ENCODE data around the gene CATSPER2.
"Not testable (repeated sequence)": the region's sequence is repeated elsewhere in the genome, so short reads cannot be mapped to it uniquely, and the experiment has no call there.

Gene CATSPER2

GRCh38 chr15:43648649-43649429 is at the start of gene CATSPER2:
CATSPER2 (minus strand) TSS chr15:43648844; CDS start chr15:43648061, 783 bp downstream.
- no peak for DNase-seq

- DNase-seq, result not testable (repeated sequence)
Observed at GRCh38 chr15:43693148-43694022, 44.7 kb upstream of the CATSPER2 start, which contains the start of gene CKMT1A. CKMT1A (plus strand) TSS chr15:43693859; CDS start chr15:43694051, 192 bp downstream.

- DNase-seq, result not testable (repeated sequence)
Observed at GRCh38 chr15:43692679-43693078, 44.0 kb upstream of the CATSPER2 start.

- DNase-seq, result not testable (repeated sequence)
Observed at GRCh38 chr15:43689604-43690301, 41.1 kb upstream of the CATSPER2 start.

- not testable (repeated sequence) for DNase-seq
Observed at GRCh38 chr15:43674175-43674574, 25.5 kb upstream of the CATSPER2 start.

GRCh38 chr15:43666177-43666576 is 17.5 kb upstream of the CATSPER2 start:
- not testable (repeated sequence) for DNase-seq

GRCh38 chr15:43663333-43663732 is 14.7 kb upstream of the CATSPER2 start:
- not testable (repeated sequence) for DNase-seq

- DNase-seq, result not testable (repeated sequence)
Observed at GRCh38 chr15:43662293-43662692, 13.6 kb upstream of the CATSPER2 start.

- DNase-seq, result not testable (repeated sequence)
Observed at GRCh38 chr15:43659727-43660126, 11.1 kb upstream of the CATSPER2 start.

GRCh38 chr15:43649430-43649926 is 834 bp upstream of the CATSPER2 start:
- DNase-seq, result not testable (repeated sequence)

- not testable (repeated sequence) for DNase-seq
Observed at GRCh38 chr15:43638464-43639204, 10.0 kb downstream of the CATSPER2 start.

- not testable (repeated sequence) for DNase-seq
Observed at GRCh38 chr15:43626937-43627336, 21.7 kb downstream of the CATSPER2 start.

- DNase-seq, result no peak
Observed at GRCh38 chr15:43625106-43625505, 23.5 kb downstream of the CATSPER2 start.

GRCh38 chr15:43622068-43622799 is 26.4 kb downstream of the CATSPER2 start:
- not testable (repeated sequence) for DNase-seq

- DNase-seq, result not testable (repeated sequence)
Observed at GRCh38 chr15:43618700-43619099, 29.9 kb downstream of the CATSPER2 start, which contains the start of gene STRC. STRC (minus strand) TSS chr15:43618800; CDS start chr15:43618722, 78 bp downstream.

- not testable (repeated sequence) for DNase-seq
Observed at GRCh38 chr15:43617750-43618149, 30.9 kb downstream of the CATSPER2 start.

GRCh38 chr15:43602233-43602632 is 46.4 kb downstream of the CATSPER2 start:
- not testable (repeated sequence) for DNase-seq

- not testable (repeated sequence) for DNase-seq
Observed at GRCh38 chr15:43600200-43600599, 48.4 kb downstream of the CATSPER2 start.

- DNase-seq, result not testable (repeated sequence)
Observed at GRCh38 chr15:43599131-43599530, 49.5 kb downstream of the CATSPER2 start.

GRCh38 chr15:43593328-43594190 is 55.1 kb downstream of the CATSPER2 start, which contains the start of gene CKMT1B:
CKMT1B (plus strand) TSS chr15:43594027; CDS start chr15:43594219, 192 bp downstream.
- not testable (repeated sequence) for DNase-seq
